Nephron (organoid): ENCODE results near the gene PDE3A.

Experiments
- H3K27ac Mint-ChIP-seq, 3 experiments: 2 replicates each; pipeline ENCODE4 v1.8.0; 2020; ENCODE audit warnings: mixed read lengths in 3 of 3, mild to moderate bottlenecking in 2 of 3, moderate library complexity in 1 of 3
- H3K27me3 Mint-ChIP-seq: 2 replicates; pipeline ENCODE4 v1.8.0; 2021; ENCODE audit warnings: low read depth, mild to moderate bottlenecking, moderate library complexity, mixed read lengths
- H3K36me3 Mint-ChIP-seq: 2 replicates; pipeline ENCODE4 v1.8.0; 2020; ENCODE audit warnings: low read depth, mixed read lengths
- H3K4me1 Mint-ChIP-seq: 2 replicates; pipeline ENCODE4 v1.8.0; 2020; ENCODE audit warnings: mixed read lengths
- H3K4me3 Mint-ChIP-seq, 3 experiments: 2 replicates each; pipeline ENCODE4 v1.8.0; 2020; ENCODE audit warnings: mild to moderate bottlenecking in 3 of 3, mixed read lengths in 3 of 3, moderate library complexity in 2 of 3
- H3K9me3 Mint-ChIP-seq: 2 replicates; pipeline ENCODE4 v1.8.0; 2020; ENCODE audit warnings: mixed read lengths
- CTCF ChIP-seq, 3 experiments: fragments of 200-600 bp; sonication (generic); IDR thresholded peaks; one replicate each; pipeline ENCODE4 v1.5.0; 2021; ENCODE audit warnings: antibody characterized with exemption in 3 of 3; ENCODE audit not compliant: unreplicated experiment in 3 of 3

The PDE3A gene

GRCh38 chr12:20704860-20705259, 336.5 kb downstream of the PDE3A start:
- no peaks in the 10 kb centered on the region for H3K27me3 Mint-ChIP-seq

DNA sequence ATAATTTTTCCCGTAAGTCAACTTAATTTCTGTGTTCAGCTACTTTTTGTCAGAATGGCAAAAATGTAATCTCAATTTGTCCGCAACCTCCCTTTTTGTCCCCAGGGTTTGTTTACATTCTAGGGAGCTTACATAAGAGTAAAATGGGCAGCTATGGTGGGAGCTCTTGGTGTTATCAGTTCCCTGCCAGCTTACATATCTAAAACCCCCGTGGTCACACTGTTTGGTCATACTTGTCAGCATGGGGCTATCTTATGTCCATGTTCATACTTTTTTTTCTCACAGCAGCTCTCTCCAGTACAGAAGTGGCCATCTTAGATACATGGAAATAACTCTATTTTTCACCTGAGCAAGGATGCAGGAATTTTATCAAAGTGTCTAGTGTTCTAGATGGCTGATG, 343.5 kb downstream of the PDE3A start:
- no peak overlapping the region for H3K4me3 Mint-ChIP-seq
- no peak overlapping the region for H3K27ac Mint-ChIP-seq
- no peaks in the 10 kb centered on the region for H3K36me3 Mint-ChIP-seq
- no peak for TF ChIP-seq CTCF (IDR thresholded peaks at IDR 0.05; ENCODE audit: unreplicated experiment in 3 of 3)
- no peaks in the 10 kb centered on the region for H3K27me3 Mint-ChIP-seq
- H3K4me1 Mint-ChIP-seq, result no peaks in the 10 kb centered on the region
- H3K9me3 Mint-ChIP-seq, result no peaks in the 10 kb centered on the region

More at GRCh38 chr12:20704860-20705259, 336.5 kb downstream of the PDE3A start:
- Mint-ChIP-seq H3K4me3 (no peak overlapping the region), H3K4me1 (no peaks in the 10 kb centered on the region), H3K27ac (no peak overlapping the region), H3K9me3 (no peaks in the 10 kb centered on the region), H3K36me3 (no peaks in the 10 kb centered on the region)
- no peak for TF ChIP-seq CTCF (IDR thresholded peaks at IDR 0.05; ENCODE audit: unreplicated experiment in 3 of 3)

DNA sequence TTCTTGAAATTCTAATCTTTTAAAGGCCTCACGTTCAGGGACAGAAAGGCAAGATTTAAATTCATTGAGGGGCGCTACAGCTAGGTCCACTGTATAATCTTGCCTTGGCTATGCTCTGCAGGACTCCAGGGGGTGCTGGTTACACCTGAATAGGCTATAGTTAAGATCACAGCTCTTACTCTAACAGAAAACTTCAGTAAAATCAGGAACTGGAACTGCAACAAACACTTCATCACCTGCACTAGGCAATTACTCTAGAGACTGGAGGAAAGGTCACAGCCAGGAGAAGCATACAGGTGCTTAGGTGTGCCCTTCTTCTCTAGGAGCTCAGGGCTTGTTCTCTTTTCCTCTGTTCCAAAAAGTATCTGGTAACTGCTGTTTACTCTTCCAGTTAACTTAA, 347.7 kb downstream of the PDE3A start:
- no peak for TF ChIP-seq CTCF (IDR thresholded peaks at IDR 0.05; ENCODE audit: unreplicated experiment in 3 of 3)
- Mint-ChIP-seq H3K27ac (peak overlapping the region in 2 of 3 experiments; percentile 19 to 56), H3K27me3 (no peaks in the 10 kb centered on the region), H3K4me3 (no peak overlapping the region), H3K9me3 (no peaks in the 10 kb centered on the region), H3K4me1 (no peaks in the 10 kb centered on the region), H3K36me3 (no peaks in the 10 kb centered on the region)

- no peak overlapping the region for H3K27ac Mint-ChIP-seq
- no peaks in the 10 kb centered on the region for H3K36me3 Mint-ChIP-seq
- H3K9me3 Mint-ChIP-seq, result no peaks in the 10 kb centered on the region
- H3K27me3 Mint-ChIP-seq, result no peaks in the 10 kb centered on the region
- no peak for TF ChIP-seq CTCF (IDR thresholded peaks at IDR 0.05; ENCODE audit: unreplicated experiment in 3 of 3)
- no peaks in the 10 kb centered on the region for H3K4me1 Mint-ChIP-seq
- no peak overlapping the region for H3K4me3 Mint-ChIP-seq
Measured at GRCh38 chr12:20716985-20717384, 348.6 kb downstream of the PDE3A start.

DNA sequence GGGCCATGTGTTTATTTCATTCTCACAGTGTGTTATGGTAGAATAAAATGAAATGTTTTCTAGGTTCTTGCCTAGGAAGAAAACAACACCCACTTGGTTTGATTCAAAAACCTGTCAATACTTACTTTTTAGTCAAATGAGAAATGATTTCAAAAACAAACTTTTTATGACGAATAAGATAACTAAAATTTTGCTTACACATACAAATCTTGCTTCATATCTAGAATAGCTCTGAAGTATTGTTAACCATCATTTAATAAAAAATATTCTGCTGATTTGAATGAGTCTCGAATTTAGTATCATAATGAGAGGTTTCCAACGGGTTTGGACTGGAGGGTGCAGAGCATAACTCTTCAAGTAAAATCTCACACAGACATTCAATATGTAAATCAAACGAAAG, 350.0 kb downstream of the PDE3A start:
- H3K36me3 Mint-ChIP-seq, result no peaks in the 10 kb centered on the region
- H3K27me3 Mint-ChIP-seq, result no peaks in the 10 kb centered on the region
- H3K4me1 Mint-ChIP-seq, result no peaks in the 10 kb centered on the region
- H3K4me3 Mint-ChIP-seq, result no peak overlapping the region
- no peaks in the 10 kb centered on the region for H3K9me3 Mint-ChIP-seq
- TF ChIP-seq CTCF (IDR thresholded peaks at IDR 0.05; ENCODE audit: unreplicated experiment in 3 of 3), result no peak
- H3K27ac Mint-ChIP-seq, result no peak overlapping the region

GRCh38 chr12:20722142-20722541, 353.8 kb downstream of the PDE3A start:
- no peak for TF ChIP-seq CTCF (IDR thresholded peaks at IDR 0.05; ENCODE audit: unreplicated experiment in 3 of 3)
- no peak overlapping the region for H3K27ac Mint-ChIP-seq
- no peaks in the 10 kb centered on the region for H3K27me3 Mint-ChIP-seq
- no peaks in the 10 kb centered on the region for H3K4me1 Mint-ChIP-seq
- no peaks in the 10 kb centered on the region for H3K9me3 Mint-ChIP-seq
- H3K36me3 Mint-ChIP-seq, result no peaks in the 10 kb centered on the region
- no peak overlapping the region for H3K4me3 Mint-ChIP-seq
